ENCODE results near the gene FBXO22. TPM values are rescaled to one million over a fixed set of nuclear protein-coding genes. Genes with fewer than 3 reads are reported as not detected.

Gene FBXO22
- total RNA-seq, 2 experiments from 2014 or later: 23.5 to 33.6 TPM

GRCh38 chr15:75989045-75989444, 85.4 kb downstream of the FBXO22 start:
- no peak overlapping the region for H3K4me3 ChIP-seq (ENCODE audit: low read depth, low read length, poor library complexity, severe bottlenecking)
- intact Hi-C loops (cut with micrococcal nuclease; ENCODE audit: unreplicated experiment): no loop called here
- H3K4me2 ChIP-seq (ENCODE audit: low read length): no peak overlapping the region
- CTCF ChIA-PET (ENCODE audit: unreplicated experiment): no interaction called here
- no TSS peak for BruUV-seq (replicated peaks)
- TF ChIP-seq CTCF (conservative IDR thresholded peaks at IDR 0.05; ENCODE audit: low read length) (no peak), EZH2phosphoT487 (IDR thresholded peaks at IDR 0.05; ENCODE audit: borderline replicate concordance, low read depth, low read length) (no peak)
- no peak overlapping the region for H2AFZ ChIP-seq (ENCODE audit: low read length)
- POLR2A ChIA-PET: interaction anchor here (0.6 kb wide), 1 partner anchor 34 kb away, joined by 3 read pairs; no protein-coding TSS in a partner anchor
- no peaks in the 10 kb centered on the region for H3K36me3 ChIP-seq (ENCODE audit: insufficient read depth, low read length)
- no peaks in the 10 kb centered on the region for H3K9me2 ChIP-seq (ENCODE audit: insufficient read depth, low read length)
- H3K27ac ChIP-seq (ENCODE audit: low read depth, low read length, poor library complexity, severe bottlenecking): no peak overlapping the region
- H3K79me2 ChIP-seq (ENCODE audit: insufficient read depth, low read depth, low read length): no peaks in the 10 kb centered on the region
- H3K4me1 ChIP-seq (ENCODE audit: insufficient read depth, low read length, poor library complexity, severe bottlenecking): no peaks in the 10 kb centered on the region
- no peak for DNase-seq (ENCODE audit: low spot score)
- 0 out of 2 replicates have a peak, but pooled peaks cover 5% of the 10 kb centered on the region for H3K9me3 ChIP-seq (ENCODE audit: low read length)
- H4K20me1 ChIP-seq (ENCODE audit: insufficient read depth, low read length): no peaks in the 10 kb centered on the region

- Histone ChIP-seq H3K27ac (ENCODE audit: low read depth, low read length, poor library complexity, severe bottlenecking) (no peak overlapping the region), H3K4me1 (ENCODE audit: insufficient read depth, low read length, poor library complexity, severe bottlenecking) (no peaks in the 10 kb centered on the region), H3K4me3 (ENCODE audit: low read depth, low read length, poor library complexity, severe bottlenecking) (no peak overlapping the region), H4K20me1 (ENCODE audit: insufficient read depth, low read length) (no peaks in the 10 kb centered on the region), H3K36me3 (ENCODE audit: insufficient read depth, low read length) (no peaks in the 10 kb centered on the region), H3K4me2 (ENCODE audit: low read length) (no peak overlapping the region), H3K9me2 (ENCODE audit: insufficient read depth, low read length) (no peaks in the 10 kb centered on the region), H2AFZ (ENCODE audit: low read length) (no peak overlapping the region), H3K79me2 (ENCODE audit: insufficient read depth, low read depth, low read length) (no peaks in the 10 kb centered on the region), H3K9me3 (ENCODE audit: low read length) (0 out of 2 replicates have a peak, but pooled peaks cover 5% of the 10 kb centered on the region)
- TF ChIP-seq EZH2phosphoT487 (IDR thresholded peaks at IDR 0.05; ENCODE audit: borderline replicate concordance, low read depth, low read length): no peak
- no peak for TF ChIP-seq CTCF (conservative IDR thresholded peaks at IDR 0.05; ENCODE audit: low read length)
- POLR2A ChIA-PET: no interaction called here
- no TSS peak for BruUV-seq (replicated peaks)
- CTCF ChIA-PET (ENCODE audit: unreplicated experiment): no interaction called here
- no peak for DNase-seq (ENCODE audit: low spot score)
- intact Hi-C loops (cut with micrococcal nuclease; ENCODE audit: unreplicated experiment): no loop called here
Measured at GRCh38 chr15:75989875-75990274, 86.2 kb downstream of the FBXO22 start.

Small RNA genes within 50 kb of the gene (small RNA-seq; reads per million reads assigned to genes)
- gene RN7SL510P: not detected

Other genes with a start within 250 kb of the FBXO22 start
- gene CSPG4, start 191.0 kb upstream of the FBXO22 start, total RNA-seq (2014; rRNA removed; shearing (Covaris generic)): not detected in 2 replicates
- not detected in 2 replicates for gene CSPG4, start 191.0 kb upstream of the FBXO22 start, total RNA-seq (2022)
- gene UBE2Q2, start 60.4 kb upstream of the FBXO22 start, total RNA-seq (2014; rRNA removed; shearing (Covaris generic)): 8.6 and 12.0 TPM in 2 replicates
- gene UBE2Q2, start 60.4 kb upstream of the FBXO22 start, total RNA-seq (2022): 12.0 and 14.2 TPM in 2 replicates
- gene NRG4, start 108.5 kb downstream of the FBXO22 start, total RNA-seq (2014; rRNA removed; shearing (Covaris generic)): not detected in 2 replicates
- gene NRG4, start 108.5 kb downstream of the FBXO22 start, total RNA-seq (2022): not detected in 2 replicates
- gene TMEM266, start 156.1 kb downstream of the FBXO22 start, total RNA-seq (2014; rRNA removed; shearing (Covaris generic)): not detected in 2 replicates
- not detected in 2 replicates for gene TMEM266, start 156.1 kb downstream of the FBXO22 start, total RNA-seq (2022)